Immature natural killer cell (primary cell): ENCODE results near the gene PTX4. TPM values are rescaled to one million over a fixed set of nuclear protein-coding genes. Genes with fewer than 3 reads are reported as not detected.
A peak's percentile ranks its signal among the peaks of the same experiment; 100 is the strongest.

Source experiments
- DNase-seq, 3 donors: peaks; one replicate each; pipeline ENCODE4 v3.0.0; 2022; ENCODE audit warnings: mixed read lengths in 1 of 3
- H3K27ac Mint-ChIP-seq, 6 donors: one replicate each; pipeline ENCODE4 v1.8.0; 2020; ENCODE audit warnings: mixed read lengths in 6 of 6, mild to moderate bottlenecking in 5 of 6, inconsistent platforms in 4 of 6, moderate library complexity in 3 of 6
- H3K27me3 Mint-ChIP-seq, 3 donors: one replicate each; pipeline ENCODE4 v1.8.0; 2020 to 2021; ENCODE audit warnings: low read depth in 3 of 3, mild to moderate bottlenecking in 3 of 3, mixed read lengths in 3 of 3, moderate library complexity in 3 of 3, inconsistent platforms in 1 of 3
- H3K36me3 Mint-ChIP-seq, 3 donors: one replicate each; pipeline ENCODE4 v1.8.0; 2020; ENCODE audit warnings: mixed read lengths in 3 of 3, inconsistent platforms in 2 of 3, mild to moderate bottlenecking in 2 of 3
- H3K4me1 Mint-ChIP-seq, 2 donors: one replicate each; pipeline ENCODE4 v1.8.0; 2020; ENCODE audit warnings: inconsistent platforms in 2 of 2, mild to moderate bottlenecking in 2 of 2, mixed read lengths in 2 of 2, moderate library complexity in 1 of 2
- H3K4me3 Mint-ChIP-seq, 5 donors: one replicate each; pipeline ENCODE4 v1.8.0; 2020; ENCODE audit warnings: mild to moderate bottlenecking in 5 of 5, mixed read lengths in 5 of 5, inconsistent platforms in 3 of 5, moderate library complexity in 3 of 5
- H3K9me3 Mint-ChIP-seq, 6 donors: one replicate each; pipeline ENCODE4 v1.8.0; 2020; ENCODE audit warnings: mild to moderate bottlenecking in 6 of 6, mixed read lengths in 6 of 6, inconsistent platforms in 4 of 6, moderate library complexity in 3 of 6
- polyA plus RNA-seq, 3 donors: library from polyadenylated mRNA; unstranded; fragments of 300-500 nt; fragmentation: Illumina TruSeq; gene quantifications; one replicate each; pipeline ENCODE4 v1.2.3, GENCODE V29; 2021

PTX4 gene
- polyA plus RNA-seq, 3 donors from 2014 or later, result not detected

- Mint-ChIP-seq H3K27ac (peak overlapping the region in 2 of 6 donors; percentile 69 to 74), H3K4me3 (no peak overlapping the region), H3K4me1 (peaks cover 18 to 27% of the 10 kb centered on the region in 2 donors), H3K36me3 (peaks cover 0 to 3% (median 0%) of the 10 kb centered on the region in 3 donors), H3K9me3 (no peaks in the 10 kb centered on the region), H3K27me3 (peaks cover 0 to 2% (median 2%) of the 10 kb centered on the region in 3 donors)
- no peak for DNase-seq
These were observed 36.9 kb downstream of the PTX4 start for GRCh38 chr16:1451702-1452392.

- no peak for DNase-seq
- H3K9me3 Mint-ChIP-seq, result no peaks in the 10 kb centered on the region
- peaks cover 0 to 3% (median 0%) of the 10 kb centered on the region in 3 donors for H3K36me3 Mint-ChIP-seq
- H3K4me3 Mint-ChIP-seq, result no peak overlapping the region
- peaks cover 0 to 2% (median 2%) of the 10 kb centered on the region in 3 donors for H3K27me3 Mint-ChIP-seq
- no peak overlapping the region for H3K27ac Mint-ChIP-seq
- peaks cover 18 to 31% of the 10 kb centered on the region in 2 donors for H3K4me1 Mint-ChIP-seq
These were observed 37.9 kb downstream of the PTX4 start for GRCh38 chr16:1450841-1451240.

- Mint-ChIP-seq H3K9me3 (no peaks in the 10 kb centered on the region), H3K4me1 (peaks cover 18 to 33% of the 10 kb centered on the region in 2 donors), H3K27me3 (peaks cover 0 to 2% (median 2%) of the 10 kb centered on the region in 3 donors), H3K4me3 (peak overlapping the region in 2 of 5 donors; percentile 18 to 65), H3K27ac (peak overlapping the region in 3 of 6 donors; percentile 53 to 87 (median 71)), H3K36me3 (peaks cover 0 to 3% (median 0%) of the 10 kb centered on the region in 3 donors)
- DNase-seq, result peak in 1 of 3 donors; percentile 31
These were observed 38.5 kb downstream of the PTX4 start for GRCh38 chr16:1450218-1450617.

GRCh38 chr16:1449201-1449788 is 39.4 kb downstream of the PTX4 start:
- peaks cover 0 to 2% (median 1%) of the 10 kb centered on the region in 3 donors for H3K27me3 Mint-ChIP-seq
- peaks cover 18 to 35% of the 10 kb centered on the region in 2 donors for H3K4me1 Mint-ChIP-seq
- H3K4me3 Mint-ChIP-seq, result peak overlapping the region in 1 of 5 donors; percentile 65
- peak overlapping the region in 2 of 6 donors; percentile 61 to 71 for H3K27ac Mint-ChIP-seq
- H3K36me3 Mint-ChIP-seq, result peaks cover 0 to 3% (median 0%) of the 10 kb centered on the region in 3 donors
- H3K9me3 Mint-ChIP-seq, result no peaks in the 10 kb centered on the region
- no peak for DNase-seq

GRCh38 chr16:1448536-1449116 is 40.1 kb downstream of the PTX4 start:
- peak overlapping the region in 2 of 6 donors; percentile 69 to 74 for H3K27ac Mint-ChIP-seq

GRCh38 chr16:1447965-1448364 is 40.8 kb downstream of the PTX4 start:
- no peaks in the 10 kb centered on the region for H3K9me3 Mint-ChIP-seq
- H3K36me3 Mint-ChIP-seq, result peaks cover 0 to 3% (median 0%) of the 10 kb centered on the region in 3 donors
- H3K27me3 Mint-ChIP-seq, result peaks cover 0 to 2% (median 2%) of the 10 kb centered on the region in 3 donors
- DNase-seq, result no peak
- peak overlapping the region in 3 of 6 donors; percentile 68 to 74 (median 69) for H3K27ac Mint-ChIP-seq
- no peak overlapping the region for H3K4me3 Mint-ChIP-seq
- peaks cover 11 to 31% of the 10 kb centered on the region in 2 donors for H3K4me1 Mint-ChIP-seq

More at GRCh38 chr16:1448536-1449116, 40.1 kb downstream of the PTX4 start:
- no peaks in the 10 kb centered on the region for H3K9me3 Mint-ChIP-seq
- H3K4me3 Mint-ChIP-seq, result peak overlapping the region in 1 of 5 donors; percentile 24
- peaks cover 0 to 2% (median 0%) of the 10 kb centered on the region in 3 donors for H3K27me3 Mint-ChIP-seq
- H3K36me3 Mint-ChIP-seq, result peaks cover 0 to 3% (median 0%) of the 10 kb centered on the region in 3 donors
- peaks cover 14 to 33% of the 10 kb centered on the region in 2 donors for H3K4me1 Mint-ChIP-seq
- DNase-seq, result no peak

GRCh38 chr16:1446296-1447080 is 42.3 kb downstream of the PTX4 start:
- Mint-ChIP-seq H3K36me3 (peaks cover 0 to 3% (median 0%) of the 10 kb centered on the region in 3 donors), H3K9me3 (no peaks in the 10 kb centered on the region), H3K4me3 (no peak overlapping the region), H3K27ac (peak overlapping the region in 1 of 6 donors; percentile 64), H3K4me1 (peaks cover 11 to 30% of the 10 kb centered on the region in 2 donors), H3K27me3 (peaks cover 0 to 2% (median 2%) of the 10 kb centered on the region in 3 donors)
- DNase-seq, result no peak

GRCh38 chr16:1445518-1446203 is 43.1 kb downstream of the PTX4 start:
- DNase-seq, result peak; percentile 16 to 23 (median 20)
- Mint-ChIP-seq H3K27me3 (peaks cover 0 to 2% (median 2%) of the 10 kb centered on the region in 3 donors), H3K27ac (peak overlapping the region in 3 of 6 donors; percentile 31 to 90 (median 45)), H3K4me1 (peaks cover 11 to 29% of the 10 kb centered on the region in 2 donors), H3K4me3 (peak overlapping the region in 1 of 5 donors; percentile 54), H3K36me3 (peaks cover 0 to 3% (median 0%) of the 10 kb centered on the region in 3 donors), H3K9me3 (no peaks in the 10 kb centered on the region)

GRCh38 chr16:1444730-1445517 is 43.8 kb downstream of the PTX4 start:
- H3K27me3 Mint-ChIP-seq, result peaks cover 0 to 2% (median 0%) of the 10 kb centered on the region in 3 donors
- H3K27ac Mint-ChIP-seq, result peak overlapping the region in 2 of 6 donors; percentile 56 to 90

GRCh38 chr16:1443980-1444729 is 44.6 kb downstream of the PTX4 start, which contains the start of gene CCDC154:
Gene CCDC154, minus strand, starts transcription at chr16:1444556. Its CDS starts 234 bp downstream, at chr16:1444322.
- Mint-ChIP-seq H3K4me1 (peaks cover 0 to 17% of the 10 kb centered on the region in 2 donors), H3K4me3 (peak within 1 kb of the TSS in 2 of 5 donors; percentile 29 to 38), H3K27me3 (peaks cover 0 to 2% (median 0%) of the 10 kb centered on the region in 3 donors), H3K9me3 (no peaks in the 10 kb centered on the region), H3K36me3 (no peaks in the 10 kb centered on the region), H3K27ac (peak within 1 kb of the TSS in 2 of 6 donors; percentile 56 to 90)
- no peak for DNase-seq

More at GRCh38 chr16:1444730-1445517, 43.8 kb downstream of the PTX4 start:
- Mint-ChIP-seq H3K36me3 (no peaks in the 10 kb centered on the region), H3K9me3 (no peaks in the 10 kb centered on the region), H3K4me1 (peaks cover 6 to 24% of the 10 kb centered on the region in 2 donors), H3K4me3 (peak overlapping the region in 2 of 5 donors; percentile 29 to 38)
- peak; percentile 17 to 35 (median 19) for DNase-seq

- no peaks in the 10 kb centered on the region for H3K9me3 Mint-ChIP-seq
- H3K4me3 Mint-ChIP-seq, result no peak overlapping the region
- no peak overlapping the region for H3K27ac Mint-ChIP-seq
- peaks cover 0 to 13% of the 10 kb centered on the region in 2 donors for H3K4me1 Mint-ChIP-seq
- no peaks in the 10 kb centered on the region for H3K36me3 Mint-ChIP-seq
- H3K27me3 Mint-ChIP-seq, result peaks cover 0 to 2% (median 0%) of the 10 kb centered on the region in 3 donors
- DNase-seq, result no peak
These were observed 45.3 kb downstream of the PTX4 start for GRCh38 chr16:1443403-1443973.
